ENCODE results near the gene CEP170B. TPM values are rescaled to one million over a fixed set of nuclear protein-coding genes. Genes with fewer than 3 reads are reported as not detected.

The CEP170B gene
- total and polyA plus RNA-seq, 2 of the 8 experiments (the other 6 are each of a cell fraction or from before 2014, with no cell fraction given) = 9.1 to 33.8 TPM

GRCh38 chr14:104866451-104867370, 1.6 kb downstream of the CEP170B start:
- Histone ChIP-seq H3K9ac (replicated peaks in 1 of 4; ENCODE audit: extremely low read depth in 1 of 4, low read depth in 3 of 4, low read length in 3 of 4) (peak overlapping the region in 1 of 4 experiments; percentile 32; a peak in 2 of 7 replicates), H3K23me2 (ENCODE audit: low read depth, low read length) (peaks cover 25% of the 10 kb centered on the region; the same call in 1 of the 2 replicates), H3K18ac (ENCODE audit: extremely low read depth, low read length) (peak overlapping the region; percentile 78; the same call in 1 of the 2 replicates), H3K4me2 (ENCODE audit: insufficient read depth in 1 of 2, low read depth in 2 of 2, low read length in 2 of 2) (peak overlapping the region; percentile 76 to 77), H4K20me1 (replicated peaks in 1 of 2; ENCODE audit: control insufficient read depth in 1 of 2, insufficient read depth in 2 of 2, low read length in 2 of 2) (peaks cover 27 to 41% of the 10 kb centered on the region in 2 experiments), H3K23ac (ENCODE audit: insufficient read length) (no peak overlapping the region), H2BK12ac (ENCODE audit: low read depth, low read length) (peak overlapping the region; percentile 68; the same call in 1 of the 2 replicates), H2AFZ (ENCODE audit: low read length) (no peak overlapping the region), H4K8ac (ENCODE audit: extremely low read depth, insufficient read depth, low read length) (no peak overlapping the region), H3K9me3 (ENCODE audit: insufficient read depth in 2 of 2, low read depth in 1 of 2, low read length in 1 of 2) (0 out of 4 replicates have a peak, but pooled peaks cover 0 to 2% of the 10 kb centered on the region in 2 experiments), H3K27me3 (replicated peaks in 1 of 4; ENCODE audit: control insufficient read depth in 3 of 4, extremely low read depth in 1 of 4, insufficient read depth in 3 of 4, low read length in 3 of 4) (no peaks in the 10 kb centered on the region), H3K79me1 (ENCODE audit: low read depth, low read length) (peaks cover 30% of the 10 kb centered on the region), H3K56ac (replicated peaks; ENCODE audit: insufficient read length, low read depth, low read length) (no peak overlapping the region), H4K5ac (ENCODE audit: insufficient read length, low read depth, low read length) (no peak overlapping the region), H2BK15ac (ENCODE audit: low read length) (peak overlapping the region; percentile 61), H3K4me1 (replicated peaks in 1 of 4; ENCODE audit: control insufficient read depth in 3 of 4, insufficient read depth in 4 of 4, low read length in 3 of 4) (peaks cover 0 to 14% (median 9%) of the 10 kb centered on the region in 4 experiments; a peak in 5 of 7 replicates), H2BK5ac (ENCODE audit: low read depth, low read length) (0 out of 2 replicates have a peak overlapping the region, but pooled peaks have one; percentile 5), H3K36me3 (ENCODE audit: control insufficient read depth in 2 of 4, insufficient read depth in 4 of 4, low read length in 3 of 4) (peaks cover 0 to 9% (median under 1%) of the 10 kb centered on the region in 4 experiments; a peak in 2 of 8 replicates), H2AK5ac (ENCODE audit: low read depth, low read length) (0 out of 2 replicates have a peak overlapping the region, but pooled peaks have one; percentile 39), H3K79me2 (ENCODE audit: control insufficient read depth in 1 of 2, insufficient read depth in 2 of 2, low read length in 2 of 2) (peaks cover 3 to 47% of the 10 kb centered on the region in 2 experiments), H3K14ac (ENCODE audit: insufficient read length) (no peak overlapping the region), H3K27ac (ENCODE audit: low read depth, low read length) (no peak overlapping the region), H3K4me3 (ENCODE audit: extremely low read depth in 1 of 4, insufficient read depth in 2 of 4, low read depth in 3 of 4, low read length in 4 of 4) (peak overlapping the region; percentile 48 to 79 (median 61)), H3K4ac (replicated peaks; ENCODE audit: insufficient read length, low read depth, low read length) (no peak overlapping the region), H2BK120ac (replicated peaks; ENCODE audit: low read depth, low read length) (no peak overlapping the region), H4K91ac (replicated peaks; ENCODE audit: insufficient read length, low read length) (no peak overlapping the region), H2BK20ac (ENCODE audit: low read length) (peak overlapping the region; percentile 95)
- ChIA-PET POLR2A (ENCODE audit: partially characterized antibody) (interaction anchor here (0.6 to 1.4 kb wide), 9 partner anchors 8 to 329 kb away, joined by 3 to 8 read pairs (median 3); no protein-coding TSS in a partner anchor), CTCF (ENCODE audit: partially characterized antibody) (interaction anchor here (0.7 to 2.3 kb wide), 10 partner anchors 10 to 102 kb away, joined by 3 to 9 read pairs (median 3); no protein-coding TSS in a partner anchor)
- no peak for FAIRE-seq
- no peak for TF ChIP-seq CBX5 (IDR thresholded peaks at IDR 0.05; ENCODE audit: low read depth, low read length)
- TF ChIP-seq SP1 (IDR thresholded peaks at IDR 0.05; ENCODE audit: low read depth, low read length) = no peak
- no peak for TF ChIP-seq KDM1A (IDR thresholded peaks at IDR 0.05; ENCODE audit: borderline replicate concordance, low read length)
- no peak for TF ChIP-seq TCF12 (IDR thresholded peaks at IDR 0.05; ENCODE audit: low read depth, low read length)
- no peak for TF ChIP-seq PHF8 (conservative IDR thresholded peaks at IDR 0.05; ENCODE audit: low read depth, low read length)
- no peak for TF ChIP-seq TAF1 (IDR thresholded peaks at IDR 0.05; ENCODE audit: low read depth, low read length)
- TF ChIP-seq POLR2AphosphoS5 (IDR thresholded peaks at IDR 0.05; ENCODE audit: low read depth, low read length) = no peak
- no peak for TF ChIP-seq SRF (IDR thresholded peaks at IDR 0.05; ENCODE audit: low read depth, low read length)
- no peak for DNase-seq (ENCODE audit: low read depth in 1 of 2, low spot score in 2 of 2)
- 77% methylated on average over 12 of the region's 12 CpGs; no CpG with 5 or more reads in 1 of the 2 experiments for WGBS, 2 experiments (ENCODE audit: extremely low coverage in 1 of 2, insufficient coverage in 1 of 2, insufficient read length in 1 of 2, insufficient replicate concordance in 2 of 2, low coverage in 1 of 2, low lambda C conversion rate in 2 of 2, missing lambda C conversion rate in 1 of 2)

Data from H1 (cell line).